ENCODE results near the gene CDC42EP3.

The CDC42EP3 gene

DNA sequence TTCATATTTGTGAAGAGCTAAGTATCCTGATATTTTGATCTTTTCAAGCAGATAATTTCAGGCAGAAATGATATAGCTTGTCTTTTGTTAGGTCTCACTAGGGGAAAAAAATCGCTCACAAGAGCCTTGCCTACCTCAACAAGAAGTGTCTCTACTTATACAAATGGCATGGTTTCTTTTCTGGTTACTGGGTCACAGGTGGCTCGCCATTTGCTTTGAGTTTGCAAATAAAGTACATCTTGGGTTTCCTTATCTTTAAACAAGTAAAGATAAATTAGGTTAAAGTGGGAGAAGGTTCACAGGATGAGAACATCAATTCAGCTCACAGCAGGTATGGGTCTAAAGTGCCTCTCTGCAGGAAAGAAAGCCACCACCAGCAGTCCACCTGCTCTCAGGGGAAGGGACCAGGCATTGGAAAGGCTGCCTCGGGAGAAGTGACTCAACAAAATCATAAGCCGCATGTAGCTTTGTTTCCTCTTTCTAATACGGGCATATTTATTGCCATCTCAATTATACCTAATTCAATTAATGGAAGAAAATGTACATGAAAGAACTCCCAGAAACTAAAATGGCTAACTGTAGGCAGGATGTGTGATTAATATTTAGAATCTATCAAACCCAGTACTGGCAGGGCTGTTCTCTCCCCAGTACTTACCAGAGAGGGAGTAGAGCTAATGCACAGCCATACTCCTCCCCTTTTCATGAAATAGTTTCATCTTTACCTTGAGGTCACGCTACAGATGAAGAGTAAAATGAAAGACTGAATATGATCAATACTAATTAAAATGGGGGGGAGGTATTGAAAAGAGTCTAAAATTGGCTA, 28.3 kb downstream of the CDC42EP3 start:
- no peak overlapping the region for H3K27ac ChIP-seq
- no peak for TF ChIP-seq ZFX (IDR thresholded peaks at IDR 0.05)
- TF ChIP-seq CTCF (conservative IDR thresholded peaks at IDR 0.05): no peak

DNA sequence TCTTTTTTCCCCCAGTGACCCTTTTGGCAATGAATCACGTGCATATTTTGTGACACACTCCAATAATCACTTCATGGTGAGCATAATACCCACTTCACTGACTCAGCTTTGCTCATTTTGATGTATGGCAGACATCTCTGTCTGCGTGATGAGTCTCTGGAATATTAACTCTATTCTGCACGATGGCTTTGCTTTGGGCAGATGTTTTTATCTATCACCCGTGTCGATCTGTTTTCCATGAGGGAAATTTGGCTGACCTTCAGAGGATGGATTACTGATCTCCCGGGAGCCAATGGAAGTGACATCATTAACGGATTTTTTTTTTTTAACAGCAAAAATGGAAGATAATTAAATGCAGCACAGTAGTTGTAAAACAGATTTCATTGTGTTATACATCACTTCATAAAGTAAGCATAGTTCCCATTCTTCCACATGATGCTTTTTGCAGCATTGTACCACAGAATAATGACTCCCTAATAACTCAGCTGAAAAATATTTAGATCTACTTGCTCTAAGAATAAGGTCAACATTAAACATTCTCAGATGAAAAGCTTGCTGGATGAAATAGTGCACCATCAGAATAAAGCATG, 29.8 kb downstream of the CDC42EP3 start:
- TF ChIP-seq CTCF (conservative IDR thresholded peaks at IDR 0.05) (no peak), ZFX (IDR thresholded peaks at IDR 0.05) (no peak)
- H3K27ac ChIP-seq: no peak overlapping the region

GRCh38 chr2:37639631-37640030, 31.8 kb downstream of the CDC42EP3 start:
- TF ChIP-seq ZFX (IDR thresholded peaks at IDR 0.05) (no peak), CTCF (conservative IDR thresholded peaks at IDR 0.05) (no peak)
- no peak overlapping the region for H3K27ac ChIP-seq

DNA sequence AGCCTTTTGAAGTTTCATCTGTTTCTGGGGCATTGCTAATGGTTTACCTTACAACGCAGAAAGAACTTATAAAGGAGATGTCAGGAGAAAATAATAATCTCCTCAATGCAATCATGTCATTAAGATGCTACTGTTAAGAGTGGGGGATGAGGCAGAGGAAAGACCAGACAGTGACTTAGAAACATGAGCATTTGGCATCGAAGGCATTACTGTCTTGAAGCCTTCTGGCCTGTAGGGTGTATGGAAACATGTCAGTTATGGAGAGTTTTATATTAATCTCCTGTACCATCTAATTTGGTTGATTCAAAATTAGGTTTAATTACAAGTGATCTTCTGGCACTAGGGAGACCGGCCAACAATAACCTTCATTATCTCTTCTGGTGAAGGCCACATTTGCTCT, 32.5 kb downstream of the CDC42EP3 start:
- no peak for TF ChIP-seq ZFX (IDR thresholded peaks at IDR 0.05)
- no peak for TF ChIP-seq CTCF (conservative IDR thresholded peaks at IDR 0.05)
- no peak overlapping the region for H3K27ac ChIP-seq

GRCh38 chr2:37637985-37638384, 33.5 kb downstream of the CDC42EP3 start:
- no peak overlapping the region for H3K27ac ChIP-seq
- no peak for TF ChIP-seq ZFX (IDR thresholded peaks at IDR 0.05)
- TF ChIP-seq CTCF (conservative IDR thresholded peaks at IDR 0.05): no peak

DNA sequence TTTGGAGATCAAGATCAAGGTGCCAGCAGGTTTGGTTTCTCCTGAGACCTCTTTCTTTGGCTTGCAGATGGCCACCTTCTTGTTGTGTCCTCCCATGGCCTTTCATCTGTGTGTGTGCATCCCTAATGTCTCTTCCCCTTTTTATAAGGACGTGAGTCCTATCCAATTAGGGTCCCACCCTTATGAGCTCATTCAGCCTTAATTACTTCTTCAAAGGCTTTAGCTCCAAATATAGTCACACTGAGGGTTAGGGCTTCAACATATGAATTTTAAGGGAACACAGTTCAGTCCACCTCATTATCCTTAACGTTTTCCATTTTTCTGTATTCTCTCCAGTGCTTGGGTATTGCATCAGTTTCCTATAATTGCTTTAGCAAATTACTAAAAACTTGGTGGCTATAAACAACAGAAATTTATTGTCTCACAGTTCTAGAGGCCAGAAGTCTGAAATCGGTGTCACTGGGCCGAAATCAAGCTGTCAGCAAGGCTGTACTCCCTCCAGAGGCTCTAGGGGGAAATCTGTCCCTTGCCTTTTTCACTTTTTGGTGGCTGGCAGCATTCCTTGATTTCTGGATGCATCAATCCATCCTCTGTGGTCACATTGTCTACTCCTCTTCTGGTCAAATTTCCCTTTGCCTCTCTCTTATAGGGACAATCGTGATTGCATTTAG, 34.1 kb downstream of the CDC42EP3 start:
- H3K27ac ChIP-seq: no peak overlapping the region
- TF ChIP-seq ZFX (IDR thresholded peaks at IDR 0.05): no peak

DNA sequence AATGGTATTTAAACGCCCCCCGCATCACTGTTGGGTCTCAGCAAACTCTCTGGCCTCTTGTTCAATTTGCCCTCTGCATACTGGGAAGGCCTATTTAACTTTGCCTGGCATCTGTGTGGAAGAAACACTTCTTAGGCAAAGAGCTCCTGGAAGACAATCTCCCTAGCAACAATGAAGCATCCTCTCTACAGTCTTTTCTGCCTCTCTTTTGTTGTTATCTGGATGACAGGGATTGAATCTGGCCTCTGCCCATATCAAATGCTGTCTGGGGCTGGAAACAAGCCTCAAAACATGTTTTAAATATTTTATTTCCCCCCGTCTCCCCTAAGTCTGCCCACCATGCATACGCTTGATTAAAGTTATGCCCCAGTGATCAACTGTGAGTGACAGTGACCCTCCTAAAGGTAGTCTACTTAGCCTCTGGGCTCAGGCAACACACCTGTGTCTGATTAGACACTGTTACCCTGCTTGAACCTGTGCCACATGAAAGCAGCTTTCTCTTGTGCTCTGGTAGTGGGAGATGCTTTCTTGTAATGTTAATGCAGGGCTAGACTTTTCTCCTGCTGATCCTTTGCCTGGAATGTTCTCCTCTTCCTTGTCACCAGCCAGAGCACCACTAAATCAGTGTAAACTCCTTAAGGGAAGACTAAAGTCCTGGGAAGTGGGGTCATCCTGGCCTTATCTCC, 34.9 kb downstream of the CDC42EP3 start:
- TF ChIP-seq ZFX (IDR thresholded peaks at IDR 0.05): no peak
- no peak overlapping the region for H3K27ac ChIP-seq

Measured in C4-2B (cell line).